ENCODE data around the gene NTN4. TPM values are rescaled to one million over a fixed set of nuclear protein-coding genes. Genes with fewer than 3 reads are reported as not detected.

The NTN4 gene
- polyA plus RNA-seq, 1 donor from 2014 or later, result not detected

DNA sequence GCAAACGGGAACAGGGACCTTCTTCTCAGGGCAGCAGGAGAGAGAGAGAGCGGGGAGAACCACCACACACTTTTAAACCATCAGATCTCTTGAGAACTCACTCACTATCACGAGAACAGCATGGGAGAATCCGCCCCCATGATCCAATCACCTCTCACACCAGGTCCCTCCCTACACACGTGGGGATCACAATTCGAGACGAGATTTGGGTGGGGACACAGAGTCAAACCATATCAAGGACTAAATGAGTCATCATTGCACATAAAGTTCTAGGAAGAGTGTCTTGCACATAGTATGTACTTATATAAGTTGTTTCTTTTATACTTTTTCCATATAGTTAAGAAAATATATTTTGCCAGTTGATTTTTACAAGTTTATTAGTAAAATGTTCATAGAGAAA is 17.6 kb upstream of the NTN4 start:
- H3K4me3 Mint-ChIP-seq, result no peak overlapping the region
- H3K4me1 Mint-ChIP-seq, result no peaks in the 10 kb centered on the region
- H3K9me3 Mint-ChIP-seq, result no peaks in the 10 kb centered on the region
- H3K27me3 Mint-ChIP-seq, result peaks cover 7% of the 10 kb centered on the region
- H3K36me3 Mint-ChIP-seq, result peaks cover 2% of the 10 kb centered on the region
- no peak overlapping the region for H3K27ac Mint-ChIP-seq

DNA sequence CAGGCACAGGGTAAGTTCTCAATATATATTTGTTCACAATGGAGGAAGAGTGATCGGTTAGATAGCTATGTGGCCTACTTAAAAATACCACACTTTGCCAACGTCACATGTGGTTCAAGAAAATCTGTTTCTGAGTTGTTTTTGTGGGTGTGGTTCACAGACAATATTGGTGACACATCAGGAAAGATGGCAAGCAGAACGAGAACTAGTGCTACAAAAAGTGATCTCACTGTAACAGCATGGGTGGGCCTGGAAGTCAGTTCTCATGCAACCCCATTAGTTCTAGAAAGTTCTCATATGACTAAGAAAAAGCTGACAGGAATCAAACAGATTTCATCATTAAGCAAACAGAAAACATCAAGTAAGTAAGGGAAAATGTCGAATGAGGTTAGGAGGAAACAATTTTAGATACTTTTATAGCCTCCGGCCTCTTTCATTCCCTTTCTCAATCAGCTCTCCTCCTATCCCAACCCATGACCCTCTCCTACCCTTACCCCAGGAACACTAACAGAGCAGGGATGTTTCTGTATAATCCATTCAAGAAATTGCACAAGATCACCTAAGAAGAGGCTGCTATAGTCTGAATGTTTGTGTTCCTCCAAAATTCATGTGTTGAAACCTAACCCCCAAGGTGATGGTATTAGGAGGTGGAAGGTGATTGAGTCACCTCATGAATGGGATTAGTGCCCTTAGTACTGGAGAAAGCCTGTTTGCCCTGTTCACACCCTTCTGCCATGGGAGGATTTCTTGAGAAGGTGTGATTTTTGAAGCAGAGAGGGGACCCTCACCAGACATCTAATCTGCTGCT is 15.5 kb upstream of the NTN4 start:
- Mint-ChIP-seq H3K27me3 (peaks cover 7% of the 10 kb centered on the region), H3K27ac (no peak overlapping the region), H3K36me3 (no peaks in the 10 kb centered on the region)

GRCh38 chr12:95804291-95804690 is 13.7 kb upstream of the NTN4 start:
- Mint-ChIP-seq H3K4me1 (no peaks in the 10 kb centered on the region), H3K27me3 (peaks cover 7% of the 10 kb centered on the region), H3K36me3 (no peaks in the 10 kb centered on the region), H3K4me3 (no peak overlapping the region), H3K9me3 (no peaks in the 10 kb centered on the region), H3K27ac (no peak overlapping the region)

More for the DNA sequence above, 15.5 kb upstream of the NTN4 start:
- H3K4me3 Mint-ChIP-seq, result no peak overlapping the region
- no peaks in the 10 kb centered on the region for H3K9me3 Mint-ChIP-seq
- H3K4me1 Mint-ChIP-seq, result no peaks in the 10 kb centered on the region

DNA sequence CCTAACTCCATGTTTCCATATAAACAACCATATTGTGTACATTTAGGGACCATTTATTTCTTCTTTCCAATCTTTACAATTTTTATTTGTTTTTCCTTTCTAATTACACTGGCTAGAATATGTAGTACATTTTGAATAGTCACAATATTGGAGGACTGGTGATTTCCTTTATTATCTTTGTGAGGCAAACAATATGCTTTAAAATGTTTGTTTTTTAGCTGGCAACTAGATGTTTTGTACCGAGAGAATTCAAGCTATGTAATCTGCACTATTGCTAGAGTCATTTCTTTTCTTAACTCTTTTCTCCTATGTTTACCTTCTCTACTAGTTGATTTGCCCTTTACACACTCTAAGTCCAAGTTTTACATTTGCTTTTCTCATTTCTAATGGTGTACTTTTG is 13.3 kb upstream of the NTN4 start:
- Mint-ChIP-seq H3K4me3 (no peak overlapping the region), H3K9me3 (no peaks in the 10 kb centered on the region), H3K27ac (no peak overlapping the region), H3K27me3 (peaks cover 7% of the 10 kb centered on the region), H3K4me1 (no peaks in the 10 kb centered on the region), H3K36me3 (no peaks in the 10 kb centered on the region)

DNA sequence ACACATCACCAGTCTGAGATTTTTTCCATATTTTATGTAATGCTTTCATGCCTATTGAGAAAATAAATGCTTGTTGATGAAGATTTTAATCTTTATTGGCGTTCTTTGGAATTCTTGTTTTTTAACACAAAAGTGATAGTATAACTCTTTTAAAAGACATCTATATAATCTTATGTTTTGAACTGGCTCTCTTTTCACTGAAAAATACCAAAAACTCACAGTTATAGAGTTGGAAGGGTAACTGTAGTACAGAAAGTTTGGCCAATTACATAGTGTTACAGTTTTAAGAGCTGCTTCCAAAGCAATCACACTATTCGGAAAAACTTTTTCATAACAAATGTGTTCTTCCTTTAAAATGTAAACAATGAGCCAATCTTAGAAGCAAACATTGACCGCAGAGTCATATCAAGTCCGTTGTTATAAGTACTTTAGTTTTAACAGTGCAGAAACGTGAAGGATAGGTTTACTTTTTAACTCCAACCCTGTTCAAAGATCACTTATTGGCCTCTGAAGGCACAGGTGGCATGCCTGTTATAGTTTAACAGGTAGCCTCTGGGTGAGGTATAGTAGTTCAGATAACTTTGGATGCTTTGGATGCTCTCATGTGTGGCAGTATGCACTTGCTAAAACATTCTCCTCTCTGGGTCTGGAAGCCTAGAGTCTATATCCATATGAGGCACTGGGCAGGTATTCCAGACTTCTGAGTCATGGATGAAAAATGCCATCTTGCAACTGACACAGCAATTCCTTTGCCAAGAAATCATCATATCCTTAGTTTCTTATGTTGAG is 12.1 kb upstream of the NTN4 start:
- Mint-ChIP-seq H3K4me3 (no peak overlapping the region), H3K27ac (no peak overlapping the region), H3K9me3 (no peaks in the 10 kb centered on the region), H3K4me1 (no peaks in the 10 kb centered on the region), H3K27me3 (peaks cover 6% of the 10 kb centered on the region), H3K36me3 (no peaks in the 10 kb centered on the region)

DNA sequence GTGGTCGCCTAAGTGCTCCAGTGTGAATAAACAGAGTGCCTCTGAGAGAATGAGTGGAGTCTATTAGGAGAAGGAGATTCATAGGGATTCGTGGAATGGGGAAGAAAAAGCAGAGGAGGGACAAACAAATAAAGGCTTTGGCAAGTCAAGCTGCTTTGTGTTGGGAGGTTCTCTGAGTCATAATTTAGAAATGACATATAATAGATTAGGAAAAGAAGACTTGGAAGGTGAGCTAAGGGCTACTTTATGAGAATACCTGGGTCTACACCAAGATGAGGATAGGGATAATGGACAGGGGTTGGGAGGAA is 6.4 kb upstream of the NTN4 start:
- H3K27ac Mint-ChIP-seq, result no peak overlapping the region
- no peaks in the 10 kb centered on the region for H3K36me3 Mint-ChIP-seq
- no peaks in the 10 kb centered on the region for H3K4me1 Mint-ChIP-seq
- no peak overlapping the region for H3K4me3 Mint-ChIP-seq
- no peaks in the 10 kb centered on the region for H3K9me3 Mint-ChIP-seq
- peaks cover 5% of the 10 kb centered on the region for H3K27me3 Mint-ChIP-seq

DNA sequence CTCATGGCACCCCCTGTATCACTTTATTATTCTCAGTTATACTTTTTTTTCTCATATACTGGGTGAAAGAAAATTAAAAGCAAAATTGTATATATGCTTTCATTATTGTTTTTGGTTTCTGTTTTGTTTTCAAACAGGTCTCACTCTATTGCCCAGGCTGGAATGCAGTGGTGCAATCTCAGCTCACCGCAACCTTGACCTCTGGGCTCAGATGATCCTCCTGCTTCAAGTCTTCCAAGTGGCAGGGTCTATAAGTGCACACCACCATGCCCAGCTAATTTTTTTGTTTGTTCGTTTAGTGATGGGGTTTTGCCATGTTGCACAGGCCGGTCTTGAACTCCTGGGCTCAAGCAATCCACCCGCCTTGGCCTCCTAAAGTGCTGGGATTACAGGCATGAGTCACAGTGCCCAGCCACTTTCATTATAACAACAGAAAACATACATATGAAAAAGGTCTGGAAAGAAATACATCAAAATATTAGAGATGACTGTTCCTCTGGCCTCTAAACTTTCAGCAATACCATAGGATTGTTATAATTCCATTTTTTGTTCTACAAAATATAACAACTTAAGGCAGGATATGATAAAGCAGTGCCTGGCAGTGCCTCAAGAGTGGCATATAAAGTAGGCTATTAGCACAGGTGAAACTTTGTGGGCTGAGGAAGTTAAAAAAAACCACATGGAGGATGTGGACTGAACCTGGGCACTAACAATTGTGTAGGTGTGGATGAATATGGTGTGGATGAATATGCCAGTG is 5.8 kb upstream of the NTN4 start:
- peaks cover 0 to 1% (median 1%) of the 10 kb centered on the region in 3 donors for H3K4me1 Mint-ChIP-seq
- no peaks in the 10 kb centered on the region for H3K9me3 Mint-ChIP-seq
- no peak overlapping the region for H3K4me3 Mint-ChIP-seq
- H3K27ac Mint-ChIP-seq, result no peak overlapping the region
- H3K36me3 Mint-ChIP-seq, result no peaks in the 10 kb centered on the region
- peaks cover 10% of the 10 kb centered on the region for H3K27me3 Mint-ChIP-seq

DNA sequence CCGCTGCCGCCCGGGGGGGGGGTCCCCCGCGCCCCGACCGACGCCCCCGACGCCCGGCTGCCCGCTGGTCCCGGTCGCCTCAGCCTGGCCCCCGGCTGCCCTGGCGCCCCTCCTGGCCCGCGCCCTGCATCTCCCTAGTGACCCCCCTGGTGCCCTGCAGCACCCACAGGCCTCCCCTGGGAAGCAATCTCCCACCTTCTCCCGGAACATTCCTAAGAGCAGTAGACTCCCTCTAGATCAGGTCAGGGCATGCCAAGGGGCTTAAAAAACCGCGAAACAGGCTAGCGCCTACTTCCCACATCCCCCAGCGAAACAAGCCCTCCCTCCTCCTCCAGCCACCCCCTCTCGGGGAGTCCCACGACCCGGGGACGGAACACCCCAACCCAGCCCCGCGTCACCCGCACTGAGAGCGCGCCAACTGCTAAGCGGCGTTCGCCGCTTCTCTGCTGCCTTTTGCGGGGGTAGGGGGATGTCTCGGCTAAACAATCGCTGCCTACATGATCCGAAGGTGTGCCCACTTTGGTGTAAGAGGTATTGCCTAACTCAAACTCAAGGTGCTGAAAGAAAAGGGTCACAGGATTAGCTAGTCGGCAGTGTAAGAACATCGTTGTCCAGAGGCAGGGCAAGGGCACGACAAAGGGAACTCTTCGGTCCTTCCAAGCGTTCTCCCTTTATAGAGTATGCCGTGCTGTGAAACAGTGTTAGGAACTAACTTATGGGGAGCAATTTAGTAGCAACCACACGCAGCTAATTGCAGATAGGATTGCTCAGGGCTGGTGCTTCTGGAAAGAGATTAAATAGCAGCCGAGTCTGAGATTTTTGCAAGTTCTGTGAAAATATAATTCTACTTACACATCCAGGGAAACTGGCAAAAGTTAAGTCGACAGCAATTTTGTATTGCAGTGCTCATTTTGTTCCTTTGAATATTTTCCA is 619 bp upstream of the NTN4 start:
- Mint-ChIP-seq H3K27ac (no peak overlapping the region), H3K27me3 (peaks cover 34% of the 10 kb centered on the region), H3K4me3 (peak overlapping the region; percentile 60 to 92 (median 86)), H3K36me3 (no peaks in the 10 kb centered on the region), H3K9me3 (no peaks in the 10 kb centered on the region), H3K4me1 (peaks cover 0 to 10% (median 6%) of the 10 kb centered on the region in 3 donors)

- peaks cover 32% of the 10 kb centered on the region for H3K27me3 Mint-ChIP-seq
- H3K27ac Mint-ChIP-seq, result no peak overlapping the region
- no peaks in the 10 kb centered on the region for H3K36me3 Mint-ChIP-seq
- H3K9me3 Mint-ChIP-seq, result no peaks in the 10 kb centered on the region
- peak overlapping the region; percentile 77 to 91 (median 88) for H3K4me3 Mint-ChIP-seq
- peaks cover 0 to 10% (median 6%) of the 10 kb centered on the region in 3 donors for H3K4me1 Mint-ChIP-seq
Measured at GRCh38 chr12:95789126-95790032, 1.2 kb downstream of the NTN4 start.

- Mint-ChIP-seq H3K27ac (no peak overlapping the region), H3K4me3 (peak overlapping the region in 2 of 4 donors; percentile 85 to 90), H3K4me1 (peaks cover 0 to 10% (median 6%) of the 10 kb centered on the region in 3 donors), H3K36me3 (no peaks in the 10 kb centered on the region), H3K9me3 (no peaks in the 10 kb centered on the region), H3K27me3 (peaks cover 32% of the 10 kb centered on the region)
Measured at GRCh38 chr12:95788637-95789036, 1.9 kb downstream of the NTN4 start.

- peaks cover 32% of the 10 kb centered on the region for H3K27me3 Mint-ChIP-seq
Measured at GRCh38 chr12:95787274-95787818, 3.2 kb downstream of the NTN4 start.

DNA sequence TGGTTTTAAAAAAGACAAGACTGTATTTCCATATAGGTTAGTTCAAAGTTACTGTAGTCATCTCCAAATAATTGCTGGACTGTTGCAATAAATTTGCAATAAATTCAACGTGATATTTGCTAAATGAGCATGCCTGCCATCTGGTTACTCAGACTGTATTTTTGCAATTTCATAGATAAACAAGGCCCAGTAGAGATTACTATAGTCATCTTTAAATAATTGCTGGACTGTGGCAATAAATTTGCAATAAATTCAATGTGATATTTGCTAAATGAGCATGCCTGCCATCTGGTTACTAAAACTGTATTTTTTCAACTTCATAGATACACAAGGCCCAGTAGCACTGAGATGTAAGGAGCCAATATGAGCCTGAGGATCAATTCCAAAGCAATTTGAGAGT is 5.6 kb downstream of the NTN4 start:
- Mint-ChIP-seq H3K27me3 (peaks cover 19% of the 10 kb centered on the region), H3K4me3 (no peak overlapping the region), H3K36me3 (no peaks in the 10 kb centered on the region), H3K4me1 (peaks cover 0 to 4% (median 1%) of the 10 kb centered on the region in 3 donors), H3K27ac (no peak overlapping the region), H3K9me3 (no peaks in the 10 kb centered on the region)

More at GRCh38 chr12:95787274-95787818, 3.2 kb downstream of the NTN4 start:
- Mint-ChIP-seq H3K4me1 (peaks cover 0 to 10% (median 6%) of the 10 kb centered on the region in 3 donors), H3K4me3 (no peak overlapping the region), H3K9me3 (no peaks in the 10 kb centered on the region), H3K27ac (no peak overlapping the region), H3K36me3 (no peaks in the 10 kb centered on the region)

GRCh38 chr12:95784286-95784685 is 6.3 kb downstream of the NTN4 start:
- no peaks in the 10 kb centered on the region for H3K4me1 Mint-ChIP-seq
- peaks cover 14% of the 10 kb centered on the region for H3K27me3 Mint-ChIP-seq
- no peak overlapping the region for H3K27ac Mint-ChIP-seq

More at GRCh38 chr12:95784286-95784685, 6.3 kb downstream of the NTN4 start:
- no peaks in the 10 kb centered on the region for H3K36me3 Mint-ChIP-seq
- H3K4me3 Mint-ChIP-seq, result no peak overlapping the region
- no peaks in the 10 kb centered on the region for H3K9me3 Mint-ChIP-seq

Data from IgD-negative memory B cell (primary cell).